Tibial nerve (tissue), 4 donors: Measurements from ENCODE around the gene ADAMTSL1. TPM values are rescaled to one million over a fixed set of nuclear protein-coding genes. Genes with fewer than 3 reads are reported as not detected.

Source experiments
- DNase-seq, 2 donors: peaks; one replicate each; pipeline ENCODE4 v3.0.0-alpha.2; 2019; ENCODE audit warnings: low spot score in 2 of 2
- H3K27ac ChIP-seq, 4 donors: fragments of 200-600 bp; sonication (generic) in 3 of 4; one replicate each; pipeline ENCODE4 v1.5.1; 2017 to 2019; ENCODE audit warnings: mild to moderate bottlenecking in 1 of 4
- H3K27me3 ChIP-seq, 2 donors: fragments of 200-600 bp; sonication (generic) in 1 of 2; one replicate each; pipeline versions ENCODE4 v1.5.1 to v1.6.0; 2017 to 2019
- H3K36me3 ChIP-seq, 3 donors: fragments of 200-600 bp; sonication (generic); one replicate each; pipeline ENCODE4 v1.5.1; 2018 to 2019
- H3K4me1 ChIP-seq, 4 donors: fragments of 200-600 bp; sonication (generic) in 3 of 4; one replicate each; pipeline ENCODE4 v1.5.1; 2017 to 2019
- H3K4me3 ChIP-seq, 4 donors: fragments of 200-600 bp; sonication (generic) in 3 of 4; one replicate each; pipeline ENCODE4 v1.5.1; 2017 to 2019; ENCODE audit warnings: mild to moderate bottlenecking in 1 of 4, moderate library complexity in 1 of 4
- H3K9me3 ChIP-seq, 4 donors: fragments of 200-600 bp; sonication (generic) in 3 of 4; one replicate each; pipeline ENCODE4 v1.5.1; 2017 to 2019
- EP300 ChIP-seq, 2 donors: sonication (generic); formaldehyde crosslinking; IDR thresholded peaks; one replicate each; pipeline ENCODE4 v1.6.1; 2017; ENCODE audit warnings: antibody characterized with exemption in 2 of 2, mild to moderate bottlenecking in 1 of 2
- POLR2A ChIP-seq, 2 donors: fragments of 450-650 bp; IDR thresholded peaks; one replicate each; pipeline ENCODE4 v1.6.1; 2017; ENCODE audit warnings: antibody characterized with exemption in 2 of 2, mild to moderate bottlenecking in 2 of 2, moderate library complexity in 2 of 2
- WGBS, 2 donors: methylation state at CpG; one replicate each; pipeline ENCODE4 v1.1.5; 2018; 5-methylcytosine and 5-hydroxymethylcytosine counted together
- total RNA-seq, 4 donors: library from RNA; depleted of rRNA; stranded (reverse); fragments of >200 nt; gene quantifications; one replicate each; pipeline ENCODE4 v1.1.0, GENCODE V29; 2016
- TF ChIP-seq, protein P1 (sequence below), 5 experiments: fragments of 200-600 bp in 3 of 5; fragments of 450-650 bp in 2 of 5; sonication (generic) in 3 of 5; IDR thresholded peaks; one replicate each; pipeline ENCODE4 v1.5.1; 2016 to 2019; ENCODE audit warnings: antibody characterized with exemption in 5 of 5, mild to moderate bottlenecking in 3 of 5, moderate library complexity in 2 of 5

ADAMTSL1 gene
- total RNA-seq, 4 donors from 2014 or later, result 11.9 to 27.1 (median 21.3) TPM

DNA sequence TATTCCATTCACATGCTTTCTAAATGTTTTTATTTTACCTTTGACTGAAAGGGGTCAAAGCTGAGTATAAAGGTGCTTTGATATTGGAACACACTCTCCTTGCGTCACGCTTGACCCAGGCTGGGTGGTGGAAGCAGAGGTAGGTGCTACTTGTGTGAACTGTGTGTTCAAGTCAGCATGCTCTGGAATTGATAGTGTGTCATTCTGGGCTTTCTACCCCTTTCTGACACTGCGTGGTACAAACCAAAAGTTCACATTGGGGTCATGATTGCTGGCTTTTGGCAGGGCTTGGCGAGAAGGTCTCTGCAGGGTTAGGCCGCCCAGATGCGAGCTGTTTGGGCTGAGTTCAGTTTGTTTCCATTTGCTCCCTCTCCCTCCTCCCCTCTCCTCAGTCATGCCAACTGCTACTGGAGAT, 131.8 kb downstream of the ADAMTSL1 start:
- no peaks in the 10 kb centered on the region for H3K9me3 ChIP-seq
- H3K36me3 ChIP-seq, result no peaks in the 10 kb centered on the region
- peak overlapping the region; percentile 43 to 80 (median 59) for H3K27ac ChIP-seq
- H3K4me3 ChIP-seq, result no peak overlapping the region
- no peak for TF ChIP-seq POLR2A (IDR thresholded peaks at IDR 0.05)
- TF ChIP-seq, protein P1, sequence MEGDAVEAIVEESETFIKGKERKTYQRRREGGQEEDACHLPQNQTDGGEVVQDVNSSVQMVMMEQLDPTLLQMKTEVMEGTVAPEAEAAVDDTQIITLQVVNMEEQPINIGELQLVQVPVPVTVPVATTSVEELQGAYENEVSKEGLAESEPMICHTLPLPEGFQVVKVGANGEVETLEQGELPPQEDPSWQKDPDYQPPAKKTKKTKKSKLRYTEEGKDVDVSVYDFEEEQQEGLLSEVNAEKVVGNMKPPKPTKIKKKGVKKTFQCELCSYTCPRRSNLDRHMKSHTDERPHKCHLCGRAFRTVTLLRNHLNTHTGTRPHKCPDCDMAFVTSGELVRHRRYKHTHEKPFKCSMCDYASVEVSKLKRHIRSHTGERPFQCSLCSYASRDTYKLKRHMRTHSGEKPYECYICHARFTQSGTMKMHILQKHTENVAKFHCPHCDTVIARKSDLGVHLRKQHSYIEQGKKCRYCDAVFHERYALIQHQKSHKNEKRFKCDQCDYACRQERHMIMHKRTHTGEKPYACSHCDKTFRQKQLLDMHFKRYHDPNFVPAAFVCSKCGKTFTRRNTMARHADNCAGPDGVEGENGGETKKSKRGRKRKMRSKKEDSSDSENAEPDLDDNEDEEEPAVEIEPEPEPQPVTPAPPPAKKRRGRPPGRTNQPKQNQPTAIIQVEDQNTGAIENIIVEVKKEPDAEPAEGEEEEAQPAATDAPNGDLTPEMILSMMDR (IDR thresholded peaks at IDR 0.05), result no peak
- peak; percentile 58 to 78 for TF ChIP-seq EP300 (IDR thresholded peaks at IDR 0.05)
- H3K4me1 ChIP-seq, result peaks cover 5 to 34% (median 16%) of the 10 kb centered on the region in 4 donors
- peak; percentile 30 to 52 for DNase-seq
- no peaks in the 10 kb centered on the region for H3K27me3 ChIP-seq
- WGBS, 2 donors, result 26 to 34% methylated on average over 6 of the region's 6 CpGs

- H3K36me3 ChIP-seq, result no peaks in the 10 kb centered on the region
- TF ChIP-seq POLR2A (IDR thresholded peaks at IDR 0.05) (no peak), EP300 (IDR thresholded peaks at IDR 0.05) (no peak)
- TF ChIP-seq, protein P1 (IDR thresholded peaks at IDR 0.05), result no peak
- no peak for DNase-seq
- H3K4me1 ChIP-seq, result peaks cover 5 to 32% (median 18%) of the 10 kb centered on the region in 4 donors
- H3K27ac ChIP-seq, result peak overlapping the region; percentile 43 to 80 (median 59)
- H3K4me3 ChIP-seq, result no peak overlapping the region
- WGBS, 2 donors, result 42 to 76% methylated on average over 2 of the region's 2 CpGs
- no peaks in the 10 kb centered on the region for H3K27me3 ChIP-seq
- no peaks in the 10 kb centered on the region for H3K9me3 ChIP-seq
These were observed 132.3 kb downstream of the ADAMTSL1 start for GRCh38 chr9:18606281-18606680.

GRCh38 chr9:18606846-18607245, 132.9 kb downstream of the ADAMTSL1 start:
- DNase-seq, result no peak
- Histone ChIP-seq H3K36me3 (no peaks in the 10 kb centered on the region), H3K4me3 (no peak overlapping the region), H3K9me3 (no peaks in the 10 kb centered on the region), H3K27me3 (no peaks in the 10 kb centered on the region), H3K4me1 (peaks cover 5 to 37% (median 21%) of the 10 kb centered on the region in 4 donors), H3K27ac (peak overlapping the region; percentile 43 to 80 (median 59))
- TF ChIP-seq EP300 (IDR thresholded peaks at IDR 0.05) (peak in 1 of 2 donors; percentile 11), POLR2A (IDR thresholded peaks at IDR 0.05) (no peak)
- TF ChIP-seq, protein P1 (IDR thresholded peaks at IDR 0.05), result no peak

GRCh38 chr9:18608371-18608770, 134.4 kb downstream of the ADAMTSL1 start:
- WGBS, 2 donors, result 75 to 76% methylated on average over 1 of the region's 1 CpG

DNA sequence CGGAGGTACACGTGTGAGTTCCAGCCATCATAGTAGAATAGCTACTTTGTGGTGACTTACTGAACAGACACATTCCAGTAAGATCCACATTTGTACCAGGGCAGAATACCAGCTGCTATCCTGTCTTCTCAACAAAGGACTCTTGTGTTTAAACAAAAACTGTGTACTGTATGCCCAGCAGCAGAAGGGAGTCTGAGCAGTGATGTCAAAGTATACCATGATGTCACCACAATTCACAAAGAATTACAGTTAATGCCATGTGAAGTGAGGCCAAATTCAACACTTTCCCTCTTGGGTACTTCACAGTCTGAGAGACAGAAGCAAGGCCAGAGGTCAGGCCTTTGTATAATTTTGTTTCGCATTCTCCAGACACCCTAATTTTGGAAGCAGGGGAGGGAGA, 137.0 kb downstream of the ADAMTSL1 start:
- TF ChIP-seq, protein P1 (IDR thresholded peaks at IDR 0.05), result no peak
- TF ChIP-seq POLR2A (IDR thresholded peaks at IDR 0.05) (no peak), EP300 (IDR thresholded peaks at IDR 0.05) (peak in 1 of 2 donors; percentile 44)
- no peak for DNase-seq
- H3K4me1 ChIP-seq, result peaks cover 5 to 38% (median 16%) of the 10 kb centered on the region in 4 donors
- H3K27me3 ChIP-seq, result no peaks in the 10 kb centered on the region
- H3K36me3 ChIP-seq, result no peaks in the 10 kb centered on the region
- WGBS, 2 donors, result 47 to 51% methylated on average over 3 of the region's 3 CpGs
- peak overlapping the region in 2 of 4 donors; percentile 61 to 62 for H3K27ac ChIP-seq
- H3K4me3 ChIP-seq, result no peak overlapping the region
- H3K9me3 ChIP-seq, result no peaks in the 10 kb centered on the region

More at GRCh38 chr9:18608371-18608770, 134.4 kb downstream of the ADAMTSL1 start:
- TF ChIP-seq, protein P1 (IDR thresholded peaks at IDR 0.05), result no peak
- TF ChIP-seq EP300 (IDR thresholded peaks at IDR 0.05), result no peak
- TF ChIP-seq POLR2A (IDR thresholded peaks at IDR 0.05), result no peak
- peaks cover 5 to 42% (median 22%) of the 10 kb centered on the region in 4 donors for H3K4me1 ChIP-seq
- no peaks in the 10 kb centered on the region for H3K27me3 ChIP-seq
- H3K36me3 ChIP-seq, result no peaks in the 10 kb centered on the region
- peak overlapping the region in 2 of 4 donors; percentile 4 to 21 for H3K27ac ChIP-seq
- H3K4me3 ChIP-seq, result no peak overlapping the region
- DNase-seq, result no peak
- no peaks in the 10 kb centered on the region for H3K9me3 ChIP-seq
